BE2C (cell line): ENCODE results near the gene IL1RL1.

Source experiments
- DNase-seq: peaks from one replicate; pipeline ENCODE4 v3.0.0-alpha.2; 2020
- H3K27me3 ChIP-seq: fragments of 250-450 bp; sonication (Bioruptor Pico); 2 replicates; pipeline ENCODE4 v1.5.1; 2020; ENCODE audit warnings: mild to moderate bottlenecking
- H3K36me3 ChIP-seq: fragments of 250-450 bp; sonication (Bioruptor Pico); 2 replicates; pipeline ENCODE4 v1.5.1; 2020; ENCODE audit warnings: mild to moderate bottlenecking
- H3K4me1 ChIP-seq: fragments of 250-450 bp; sonication (Bioruptor Pico); 2 replicates; pipeline ENCODE4 v1.5.1; 2020
- H3K4me3 ChIP-seq: 2 replicates; pipeline ENCODE4 v1.5.1; 2011; ENCODE audit warnings: low read depth, low read length
- H3K9me3 ChIP-seq: fragments of 250-450 bp; sonication (Bioruptor Pico); 2 replicates; pipeline ENCODE4 v1.5.1; 2020
- TF ChIP-seq, protein P1 (sequence below): IDR thresholded peaks from 2 replicates; pipeline ENCODE4 v1.5.1; 2012; ENCODE audit warnings: mild to moderate bottlenecking, low read depth, low read length

Gene IL1RL1

DNA sequence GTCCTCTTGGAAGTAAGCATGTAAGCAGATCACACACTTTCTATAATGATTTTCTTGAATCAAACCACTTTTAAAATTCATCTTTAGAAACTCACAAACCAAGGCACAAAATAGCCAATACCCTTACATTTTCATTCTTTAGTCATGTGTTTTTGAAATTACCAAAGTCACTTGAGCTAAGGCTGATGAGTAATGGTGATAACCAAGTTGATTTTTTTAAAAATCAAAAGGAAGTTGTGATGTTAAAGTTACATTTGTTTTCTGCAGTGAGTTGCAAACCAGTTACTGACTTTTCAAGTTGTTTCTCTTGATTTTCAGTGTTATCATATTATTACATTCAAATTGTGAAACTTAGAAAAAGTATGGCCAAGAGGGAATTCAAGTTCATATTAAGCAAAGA lies 90.1 kb downstream of the IL1RL1 start:
- TF ChIP-seq, protein P1, sequence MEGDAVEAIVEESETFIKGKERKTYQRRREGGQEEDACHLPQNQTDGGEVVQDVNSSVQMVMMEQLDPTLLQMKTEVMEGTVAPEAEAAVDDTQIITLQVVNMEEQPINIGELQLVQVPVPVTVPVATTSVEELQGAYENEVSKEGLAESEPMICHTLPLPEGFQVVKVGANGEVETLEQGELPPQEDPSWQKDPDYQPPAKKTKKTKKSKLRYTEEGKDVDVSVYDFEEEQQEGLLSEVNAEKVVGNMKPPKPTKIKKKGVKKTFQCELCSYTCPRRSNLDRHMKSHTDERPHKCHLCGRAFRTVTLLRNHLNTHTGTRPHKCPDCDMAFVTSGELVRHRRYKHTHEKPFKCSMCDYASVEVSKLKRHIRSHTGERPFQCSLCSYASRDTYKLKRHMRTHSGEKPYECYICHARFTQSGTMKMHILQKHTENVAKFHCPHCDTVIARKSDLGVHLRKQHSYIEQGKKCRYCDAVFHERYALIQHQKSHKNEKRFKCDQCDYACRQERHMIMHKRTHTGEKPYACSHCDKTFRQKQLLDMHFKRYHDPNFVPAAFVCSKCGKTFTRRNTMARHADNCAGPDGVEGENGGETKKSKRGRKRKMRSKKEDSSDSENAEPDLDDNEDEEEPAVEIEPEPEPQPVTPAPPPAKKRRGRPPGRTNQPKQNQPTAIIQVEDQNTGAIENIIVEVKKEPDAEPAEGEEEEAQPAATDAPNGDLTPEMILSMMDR = no peak
- H3K4me1 ChIP-seq = no peaks in the 10 kb centered on the region
- no peaks in the 10 kb centered on the region for H3K9me3 ChIP-seq
- H3K36me3 ChIP-seq = no peaks in the 10 kb centered on the region
- no peaks in the 10 kb centered on the region for H3K27me3 ChIP-seq
- DNase-seq = no peak
- H3K4me3 ChIP-seq = no peak overlapping the region
